ENCODE measurements around the gene PLA2G2D.

The PLA2G2D gene

GRCh38 chr1:20115479-20115878 is 3.9 kb downstream of the PLA2G2D start:
- no peak for DNase-seq (ENCODE audit: low read depth in 3 of 3)

- DNase-seq (ENCODE audit: low read depth in 3 of 3): no peak
Measured at GRCh38 chr1:20114021-20114648, 5.2 kb downstream of the PLA2G2D start.

- no peak for DNase-seq (ENCODE audit: low read depth in 3 of 3)
Measured at GRCh38 chr1:20112279-20113000, 6.9 kb downstream of the PLA2G2D start.

- DNase-seq (ENCODE audit: low read depth in 3 of 3): no peak
Measured at GRCh38 chr1:20111452-20111851, 7.9 kb downstream of the PLA2G2D start.

- DNase-seq (ENCODE audit: low read depth in 3 of 3): no peak
Measured at GRCh38 chr1:20110679-20111078, 8.7 kb downstream of the PLA2G2D start.

- no peak for DNase-seq (ENCODE audit: low read depth in 3 of 3)
Measured at GRCh38 chr1:20109223-20109856, 10.0 kb downstream of the PLA2G2D start.

- DNase-seq (ENCODE audit: low read depth in 3 of 3): no peak
Measured at GRCh38 chr1:20108366-20109123, 10.8 kb downstream of the PLA2G2D start.

- DNase-seq (ENCODE audit: low read depth in 3 of 3): no peak
Measured at GRCh38 chr1:20107796-20108195, 11.5 kb downstream of the PLA2G2D start.

- no peak for DNase-seq (ENCODE audit: low read depth in 3 of 3)
Measured at GRCh38 chr1:20107351-20107750, 12.0 kb downstream of the PLA2G2D start.

- no peak for DNase-seq (ENCODE audit: low read depth in 3 of 3)
Measured at GRCh38 chr1:20105856-20106255, 13.5 kb downstream of the PLA2G2D start.

GRCh38 chr1:20102875-20103274 is 16.5 kb downstream of the PLA2G2D start:
- DNase-seq (ENCODE audit: low read depth in 3 of 3): no peak

- peak in 1 of 3 donors; percentile 24 for DNase-seq (ENCODE audit: low read depth in 3 of 3)
Measured at GRCh38 chr1:20100632-20101355, 18.5 kb downstream of the PLA2G2D start.

- no peak for DNase-seq (ENCODE audit: low read depth in 3 of 3)
Measured at GRCh38 chr1:20099533-20099932, 19.8 kb downstream of the PLA2G2D start.

- DNase-seq (ENCODE audit: low read depth in 3 of 3): no peak
Measured at GRCh38 chr1:20096840-20097447, 22.4 kb downstream of the PLA2G2D start.

GRCh38 chr1:20095564-20096434 is 23.5 kb downstream of the PLA2G2D start:
- no peak for DNase-seq (ENCODE audit: low read depth in 3 of 3)

GRCh38 chr1:20093940-20094391 is 25.4 kb downstream of the PLA2G2D start:
- DNase-seq (ENCODE audit: low read depth in 3 of 3): no peak

- DNase-seq (ENCODE audit: low read depth in 3 of 3): no peak
Measured at GRCh38 chr1:20093303-20093702, 26.0 kb downstream of the PLA2G2D start.

GRCh38 chr1:20090641-20091040 is 28.7 kb downstream of the PLA2G2D start:
- DNase-seq (ENCODE audit: low read depth in 3 of 3): no peak

- DNase-seq (ENCODE audit: low read depth in 3 of 3): no peak
Measured at GRCh38 chr1:20090119-20090518, 29.2 kb downstream of the PLA2G2D start.

Data from stimulated activated CD4-positive, alpha-beta T cell treated with anti-CD3 and anti-CD28 coated beads, TNF-alpha, amount 100 ng/mL, for 48 hours (primary cell).